K562 (cell line): ENCODE results near the gene RIPPLY3. TPM values are rescaled to one million over a fixed set of nuclear protein-coding genes. Genes with fewer than 3 reads are reported as not detected.
A peak's percentile ranks its signal among the peaks of the same experiment; 100 is the strongest.

Source experiments
- ATF6 ChIP-seq: sonication (generic); formaldehyde crosslinking; IDR thresholded peaks from 2 replicates; pipeline ENCODE4 v1.4.0; 2020; ENCODE audit warnings: mild to moderate bottlenecking, missing genetic modification reagents
- FOSL1 ChIP-seq: fragments of 200-800 bp; sonication (Bioruptor generic); conservative IDR thresholded peaks from 2 replicates; pipeline ENCODE4 v1.6.1; 2016; ENCODE audit warnings: missing genetic modification characterization, missing compliant biosample characterization
- GABPA ChIP-seq: fragments of 200-800 bp; sonication (Bioruptor generic); conservative IDR thresholded peaks from 2 replicates; pipeline ENCODE4 v1.6.1; 2016; ENCODE audit warnings: low read depth, missing genetic modification characterization, missing compliant biosample characterization
- HDAC1 ChIP-seq, 2 experiments: fragments of 450-650 bp; IDR thresholded peaks; 2 replicates each; pipeline ENCODE4 v1.6.1; 2016 to 2017; ENCODE audit warnings: inconsistent platforms in 1 of 2, mild to moderate bottlenecking in 1 of 2, moderate library complexity in 1 of 2
- HDAC2 ChIP-seq: fragments of 450-650 bp; IDR thresholded peaks from 2 replicates; pipeline ENCODE4 v1.6.1; 2016; ENCODE audit warnings: mild to moderate bottlenecking
- HDAC3 ChIP-seq: fragments of 450-650 bp; IDR thresholded peaks from 2 replicates; pipeline ENCODE4 v1.6.1; 2018; ENCODE audit warnings: borderline replicate concordance, mild to moderate bottlenecking, moderate library complexity; ENCODE audit not compliant: partially characterized antibody
- HMGXB4 ChIP-seq: sonication (generic); formaldehyde crosslinking; IDR thresholded peaks from 2 replicates; pipeline ENCODE4 v1.8.1; 2023; ENCODE audit warnings: mild to moderate bottlenecking, missing genetic modification reagents
- LCOR ChIP-seq: sonication (generic); formaldehyde crosslinking; IDR thresholded peaks from 2 replicates; pipeline ENCODE4 v1.8.0; 2022; ENCODE audit warnings: mild to moderate bottlenecking, missing genetic modification reagents
- MAFK ChIP-seq: IDR thresholded peaks from 2 replicates; pipeline ENCODE4 v1.6.1; 2011; ENCODE audit warnings: low read length, improper control_type of control experiment
- MECOM ChIP-seq: fragments of 250-450 bp; sonication (Bioruptor Pico); IDR thresholded peaks from 2 replicates; pipeline ENCODE4 v1.8.0; 2022; ENCODE audit warnings: inconsistent platforms
- PTTG1 ChIP-seq: fragments of 450-650 bp; IDR thresholded peaks from 2 replicates; pipeline ENCODE4 v1.6.1; 2016; ENCODE audit warnings: low read depth, mild to moderate bottlenecking, missing genetic modification characterization, missing compliant biosample characterization
- STAT5B ChIP-seq: fragments of 250-450 bp; sonication (Bioruptor Pico); IDR thresholded peaks from 2 replicates; pipeline ENCODE4 v1.8.0; 2021; ENCODE audit warnings: mild to moderate bottlenecking, inconsistent platforms
- ZBTB40 ChIP-seq, 2 experiments: fragments of 450-650 bp in 1 of 2; sonication (generic) in 1 of 2; formaldehyde crosslinking in 1 of 2; IDR thresholded peaks; 2 replicates each; pipeline versions ENCODE4 v1.7.1 to v1.9.0; 2016 to 2022; ENCODE audit warnings: inconsistent platforms in 1 of 2, mild to moderate bottlenecking in 1 of 2, missing genetic modification reagents in 1 of 2
- ZNF316 ChIP-seq: fragments of 450-650 bp; IDR thresholded peaks from 2 replicates; pipeline ENCODE4 v1.6.1; 2016
- ZNF41 ChIP-seq: fragments of 250-450 bp; sonication (Bioruptor Pico); conservative IDR thresholded peaks from 2 replicates; pipeline ENCODE4 v1.4.0; 2020; ENCODE audit warnings: mild to moderate bottlenecking
- polyA plus RNA-seq, 8 experiments: library from polyadenylated mRNA; depleted of rRNA in 4 of 8; stranded (reverse) in 5 of 8; unstranded in 3 of 8; fragments of >200 nt; fragmentation: Nextera tagmentation in 2 of 8; fragmentation: Illumina TruSeq in 1 of 8; extraction: Ambion mirVana in 2 of 8; extraction: Trizol in 1 of 8; gene quantifications; 2 replicates each; pipeline versions ENCODE4 v1.2.1 to v1.2.3, GENCODE V29; 2011 to 2014; ENCODE audit warnings: inconsistent platforms in 1 of 8, missing spikeins in 1 of 8
- total RNA-seq, 7 experiments: library from RNA; depleted of rRNA in 6 of 7; stranded (reverse); fragments of >200 nt in 6 of 7; fragmentation: Illumina TruSeq in 2 of 7; extraction: Trizol in 2 of 7; gene quantifications; 2 replicates each; pipeline versions ENCODE4 v1.2.1 to v1.2.3, GENCODE V29; 2011 to 2021; ENCODE audit warnings: low replicate concordance in 1 of 7

The RIPPLY3 gene
- total and polyA plus RNA-seq, 9 of the 15 experiments (the other 6 are each of a cell fraction or from before 2014, with no cell fraction given) = not detected

GRCh38 chr21:36964398-36964797 lies 42.1 kb upstream of the RIPPLY3 start (continued):
- TF ChIP-seq HDAC3 (peak; percentile 8), MAFK (peak; percentile 91), ZNF316 (peak; percentile 97), STAT5B (CRISPR knock-in tag) (no peak), FOSL1 (0 out of 2 replicates have a peak, but pooled peaks have one; percentile 20), PTTG1 (tag) (peak; percentile 46; the same call in 1 of the 2 replicates), MECOM (CRISPR knock-in tag) (no peak), ZBTB40 (IDR thresholded peaks at IDR 0.05) (no peak), ZBTB40 (CRISPR knock-in tag; IDR thresholded peaks at IDR 0.05) (no peak), ZNF41 (CRISPR knock-in tag) (no peak), HMGXB4 (CRISPR knock-in tag) (no peak), GABPA (tag) (peak; percentile 53), HDAC2 (peak; percentile 80; the same call in 1 of the 2 replicates), HDAC1 (IDR thresholded peaks at IDR 0.05) (peak in 1 of 2 experiments; percentile 79; a peak in 2 of 4 replicates), ATF6 (no peak), LCOR (CRISPR knock-in tag) (no peak)
